Effector memory CD4-positive, alpha-beta T cell (primary cell): ENCODE data around the gene NOM1.

Source experiments
- DNase-seq, 3 donors: peaks; one replicate each; pipeline ENCODE4 v3.0.0-alpha.2; 2020
- H3K27ac ChIP-seq: 2 replicates; pipeline ENCODE4 v1.7.0; 2013; ENCODE audit warnings: mild to moderate bottlenecking, low read length, moderate library complexity; ENCODE audit not compliant: insufficient read depth, poor library complexity, severe bottlenecking
- H3K27me3 ChIP-seq: replicated peaks from 2 replicates; pipeline ENCODE4 v1.7.0; 2013; ENCODE audit warnings: mild to moderate bottlenecking, low read length; ENCODE audit not compliant: insufficient read depth, control insufficient read depth, poor library complexity, severe bottlenecking
- H3K36me3 ChIP-seq: 2 replicates; pipeline ENCODE4 v1.7.0; 2013; ENCODE audit warnings: mild to moderate bottlenecking, low read length, moderate library complexity; ENCODE audit not compliant: control insufficient read depth, insufficient read depth
- H3K4me1 ChIP-seq: 2 replicates; pipeline ENCODE4 v1.7.0; 2013; ENCODE audit warnings: low read length, mild to moderate bottlenecking; ENCODE audit not compliant: control insufficient read depth, insufficient read depth, poor library complexity, severe bottlenecking
- H3K4me3 ChIP-seq: 2 replicates; pipeline ENCODE4 v1.7.0; 2013; ENCODE audit warnings: low read length, low read depth, mild to moderate bottlenecking; ENCODE audit not compliant: insufficient read depth, poor library complexity, severe bottlenecking
- H3K9me3 ChIP-seq: 2 replicates; pipeline ENCODE4 v1.7.0; 2013; ENCODE audit warnings: mild to moderate bottlenecking, low read length, moderate library complexity; ENCODE audit not compliant: control insufficient read depth

Gene NOM1

DNA sequence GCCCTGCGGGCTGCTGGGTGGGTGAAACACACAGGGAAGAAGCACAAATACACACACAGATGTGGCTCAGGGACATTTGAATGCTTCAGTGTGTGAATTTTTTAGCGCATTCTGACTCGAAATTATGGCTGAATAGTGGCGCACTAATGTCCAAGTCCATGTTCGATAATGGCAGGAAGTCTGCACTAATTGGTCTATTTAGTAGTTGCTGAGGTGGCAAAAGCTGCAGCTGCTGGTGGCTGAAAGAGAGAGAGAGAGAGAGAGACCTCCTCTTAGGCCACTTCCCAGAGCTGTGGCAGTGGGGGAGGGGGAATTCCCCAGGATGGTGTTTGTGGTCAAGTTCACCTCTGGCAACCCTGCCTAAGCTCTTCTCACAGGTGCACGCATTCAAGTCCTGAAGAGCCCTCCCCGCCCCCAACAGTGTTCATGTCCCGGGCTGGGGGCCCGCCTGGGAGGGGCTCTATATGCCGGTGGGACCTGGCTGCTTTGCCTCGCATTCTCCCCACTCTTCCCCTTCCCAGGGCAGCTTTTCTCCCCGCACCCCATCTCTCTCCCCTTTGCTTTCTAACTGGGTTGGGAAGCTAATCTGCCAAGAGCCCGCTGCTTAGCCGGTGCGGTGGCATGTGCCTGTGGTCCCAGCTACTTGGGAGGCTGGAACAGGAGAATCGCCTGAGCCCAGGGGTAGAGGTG is 67.0 kb downstream of the NOM1 start:
- Histone ChIP-seq H3K4me1 (peaks cover 28% of the 10 kb centered on the region), H3K4me3 (no peak overlapping the region), H3K9me3 (no peaks in the 10 kb centered on the region), H3K36me3 (no peaks in the 10 kb centered on the region), H3K27me3 (peaks cover 83% of the 10 kb centered on the region), H3K27ac (no peak overlapping the region)
- DNase-seq: no peak

DNA sequence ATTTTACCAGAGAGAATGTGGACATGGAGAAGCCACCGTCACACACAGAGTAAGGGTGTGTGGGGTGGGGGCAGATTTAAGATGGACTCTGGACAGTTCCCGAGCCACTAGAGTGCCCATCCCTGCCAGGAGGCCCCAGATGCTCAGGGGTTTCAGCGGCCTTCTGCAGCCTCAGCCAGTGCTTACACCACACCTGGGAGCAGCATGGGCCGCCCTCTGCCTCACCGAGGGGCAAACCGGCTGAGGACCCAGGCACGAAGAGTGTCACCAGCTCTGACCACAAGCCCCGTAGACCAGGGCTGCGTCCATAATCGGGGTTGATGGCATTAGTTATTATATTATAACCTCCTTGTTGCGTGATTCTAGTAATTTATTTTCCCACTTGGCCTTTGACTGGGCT is 67.6 kb downstream of the NOM1 start:
- Histone ChIP-seq H3K36me3 (no peaks in the 10 kb centered on the region), H3K9me3 (no peaks in the 10 kb centered on the region), H3K27me3 (peaks cover 85% of the 10 kb centered on the region), H3K27ac (no peak overlapping the region), H3K4me1 (peaks cover 26% of the 10 kb centered on the region), H3K4me3 (no peak overlapping the region)
- DNase-seq: no peak

DNA sequence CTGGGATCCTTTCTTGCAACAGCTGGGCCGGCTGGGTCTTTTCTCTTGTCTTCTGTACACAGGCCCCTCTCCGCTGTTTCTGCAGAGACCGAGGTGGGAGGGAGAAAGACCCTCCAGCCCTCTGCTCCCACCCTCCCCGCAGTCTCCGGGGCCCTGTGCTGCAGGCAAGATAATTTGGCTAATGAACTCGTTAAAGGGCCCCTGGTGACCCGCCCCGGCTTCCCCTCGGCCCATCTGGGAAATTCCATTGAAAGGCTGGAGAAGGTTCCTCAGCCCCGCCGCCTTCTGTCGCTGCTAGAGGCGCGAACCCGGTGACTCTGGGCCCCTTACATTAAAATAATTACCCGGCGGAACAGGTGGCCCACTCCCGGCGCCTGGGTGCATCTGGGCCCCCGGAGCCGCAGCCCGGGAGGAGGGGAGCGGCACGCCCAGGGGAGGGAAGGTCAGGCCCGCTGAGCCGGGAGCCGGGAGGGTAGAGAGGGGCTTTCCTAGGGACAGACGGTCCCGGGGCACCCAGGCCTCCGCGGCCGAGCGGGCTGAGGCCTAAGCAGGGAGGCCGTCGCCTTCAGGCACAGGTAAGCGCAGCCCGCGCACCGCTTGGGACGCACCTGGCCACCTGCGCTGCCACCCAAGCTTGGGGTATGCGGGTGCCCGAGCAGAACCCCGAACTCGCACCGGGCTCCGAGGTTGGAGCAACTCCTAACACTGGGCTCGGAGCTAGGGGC is 68.3 kb downstream of the NOM1 start:
- DNase-seq: no peak
- H3K4me1 ChIP-seq: peaks cover 26% of the 10 kb centered on the region
- no peaks in the 10 kb centered on the region for H3K36me3 ChIP-seq
- no peak overlapping the region for H3K27ac ChIP-seq
- no peak overlapping the region for H3K4me3 ChIP-seq
- peaks cover 84% of the 10 kb centered on the region for H3K27me3 ChIP-seq
- H3K9me3 ChIP-seq: no peaks in the 10 kb centered on the region

DNA sequence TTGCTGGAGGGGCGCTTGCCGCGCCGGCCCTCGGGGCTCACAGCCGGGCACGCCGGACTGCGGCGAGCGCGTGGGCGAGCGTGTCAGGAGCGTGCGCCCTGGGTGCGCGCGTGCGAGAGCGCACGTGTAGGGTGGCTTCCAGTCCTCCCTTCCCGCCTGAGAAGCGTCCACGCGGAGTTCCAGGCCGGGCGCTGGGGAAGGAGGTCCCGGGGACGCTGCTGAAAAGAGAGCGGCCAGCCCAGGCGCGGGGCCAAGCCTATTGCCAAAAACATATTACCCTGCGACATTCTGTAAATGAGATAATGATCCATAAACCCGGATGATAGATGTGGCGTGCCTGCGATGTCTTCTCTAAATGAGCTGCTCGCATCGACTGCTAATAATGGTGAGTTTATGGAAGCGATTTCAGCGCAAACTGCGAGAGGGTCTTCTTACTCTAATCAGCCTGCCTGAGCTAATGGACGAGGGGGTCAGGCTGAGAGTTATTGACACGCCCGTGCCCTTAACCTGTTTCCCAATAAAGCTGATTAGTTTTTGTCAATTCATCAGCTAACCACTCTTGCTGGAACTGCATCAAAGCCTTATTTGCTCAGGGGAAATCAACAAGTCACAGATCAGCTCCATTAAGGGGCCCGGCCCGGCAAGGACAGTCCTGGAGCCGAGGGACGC is 69.0 kb downstream of the NOM1 start:
- Histone ChIP-seq H3K4me1 (peaks cover 26% of the 10 kb centered on the region), H3K27me3 (peaks cover 83% of the 10 kb centered on the region), H3K36me3 (no peaks in the 10 kb centered on the region), H3K4me3 (no peak overlapping the region), H3K9me3 (no peaks in the 10 kb centered on the region), H3K27ac (no peak overlapping the region)
- no peak for DNase-seq

DNA sequence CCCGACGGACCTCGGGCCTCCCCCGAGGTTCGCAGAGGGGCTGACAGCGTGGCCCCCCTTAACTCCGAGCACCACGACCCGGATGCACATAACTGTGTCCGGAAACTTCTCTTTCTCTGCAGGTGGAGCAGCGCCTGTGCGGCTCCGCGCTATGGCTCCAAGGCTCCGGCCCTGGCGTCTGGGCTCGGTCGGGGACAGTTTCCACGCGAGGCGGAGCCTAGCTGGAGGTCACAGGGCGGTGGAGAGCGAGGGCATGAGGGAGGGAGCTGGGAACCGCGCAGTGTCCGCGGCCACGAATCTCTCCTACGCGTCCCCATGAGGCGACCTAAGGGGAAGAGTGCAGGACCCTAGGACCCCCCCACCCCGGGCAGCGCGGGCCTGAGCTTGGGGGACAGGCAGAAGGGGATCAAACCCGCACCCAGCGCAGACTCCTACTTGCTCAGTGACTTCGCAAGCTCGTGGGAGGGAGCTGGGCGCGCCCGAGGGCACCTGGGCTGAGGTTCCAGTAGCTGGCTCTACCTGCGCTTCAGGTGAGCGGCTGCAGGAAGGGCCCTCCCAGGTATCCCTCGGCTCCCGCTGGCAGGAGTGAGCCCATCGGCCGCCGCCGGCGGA is 69.6 kb downstream of the NOM1 start:
- no peak overlapping the region for H3K27ac ChIP-seq
- peaks cover 26% of the 10 kb centered on the region for H3K4me1 ChIP-seq
- DNase-seq: no peak
- H3K9me3 ChIP-seq: no peaks in the 10 kb centered on the region
- H3K4me3 ChIP-seq: no peak overlapping the region
- peaks cover 78% of the 10 kb centered on the region for H3K27me3 ChIP-seq
- no peaks in the 10 kb centered on the region for H3K36me3 ChIP-seq

DNA sequence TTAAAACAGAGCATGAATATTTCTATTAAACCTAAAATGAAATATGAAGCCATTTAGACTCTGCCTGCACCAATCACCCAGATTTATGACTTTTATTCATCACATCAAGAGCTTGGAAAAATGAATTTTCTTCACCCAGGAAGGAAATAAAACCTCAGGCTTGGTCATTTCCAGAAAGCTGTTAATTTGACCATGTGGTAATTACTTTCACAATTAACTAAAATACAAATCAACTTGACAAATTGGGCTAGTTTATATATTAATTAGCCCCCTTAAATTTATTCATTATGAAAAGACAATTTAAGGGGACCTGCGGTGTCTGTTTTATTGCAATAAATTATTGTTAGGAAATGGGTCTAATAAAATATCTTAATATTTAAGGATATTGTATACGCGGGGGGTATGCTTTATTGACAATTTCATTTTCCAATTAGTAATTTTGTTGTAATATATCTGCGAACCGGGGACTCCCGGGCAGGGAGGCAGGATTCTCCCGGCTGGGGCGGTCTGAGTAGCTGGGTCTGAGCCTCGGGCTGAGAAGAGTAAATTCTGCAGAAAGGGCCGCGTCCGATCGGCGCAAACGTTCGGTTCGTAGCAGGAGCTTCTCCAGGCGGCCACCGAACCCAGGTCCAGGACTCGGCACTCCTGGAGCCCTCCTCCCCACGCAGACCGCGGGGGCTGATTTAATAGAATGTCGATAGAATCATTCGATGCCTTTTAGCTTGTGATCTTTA is 70.4 kb downstream of the NOM1 start:
- H3K27ac ChIP-seq: no peak overlapping the region
- H3K36me3 ChIP-seq: no peaks in the 10 kb centered on the region
- H3K9me3 ChIP-seq: no peaks in the 10 kb centered on the region
- no peak for DNase-seq
- peaks cover 71% of the 10 kb centered on the region for H3K27me3 ChIP-seq
- H3K4me3 ChIP-seq: no peak overlapping the region
- peaks cover 26% of the 10 kb centered on the region for H3K4me1 ChIP-seq

DNA sequence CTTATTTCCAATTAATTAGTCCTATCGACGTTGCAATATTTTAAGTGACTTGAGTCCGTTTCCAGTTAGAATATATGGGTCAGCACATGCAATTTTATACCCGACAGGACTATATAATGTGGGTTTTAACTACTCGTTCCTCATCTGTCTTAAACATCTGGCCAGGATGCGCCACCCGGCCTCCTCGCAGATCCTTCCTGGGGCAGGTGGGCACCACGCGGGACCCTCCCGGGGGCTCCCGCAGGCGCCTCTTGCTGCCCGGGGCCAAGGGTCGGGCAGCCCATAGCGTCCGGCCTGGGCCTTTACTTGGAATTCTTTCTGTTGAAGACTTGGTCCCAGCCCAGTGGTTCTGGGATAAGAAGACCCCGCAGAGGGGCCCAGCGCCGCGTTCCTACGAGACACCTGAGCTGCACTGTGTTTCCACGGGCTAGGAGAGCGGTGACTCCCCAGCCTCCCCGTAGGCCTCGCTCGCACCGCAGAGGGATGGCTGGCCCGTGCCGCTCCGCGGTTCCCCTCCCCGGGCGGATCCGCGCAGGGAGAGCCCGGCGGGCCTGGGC is 71.1 kb downstream of the NOM1 start:
- Histone ChIP-seq H3K4me3 (no peak overlapping the region), H3K27me3 (peaks cover 64% of the 10 kb centered on the region), H3K9me3 (no peaks in the 10 kb centered on the region)

DNA sequence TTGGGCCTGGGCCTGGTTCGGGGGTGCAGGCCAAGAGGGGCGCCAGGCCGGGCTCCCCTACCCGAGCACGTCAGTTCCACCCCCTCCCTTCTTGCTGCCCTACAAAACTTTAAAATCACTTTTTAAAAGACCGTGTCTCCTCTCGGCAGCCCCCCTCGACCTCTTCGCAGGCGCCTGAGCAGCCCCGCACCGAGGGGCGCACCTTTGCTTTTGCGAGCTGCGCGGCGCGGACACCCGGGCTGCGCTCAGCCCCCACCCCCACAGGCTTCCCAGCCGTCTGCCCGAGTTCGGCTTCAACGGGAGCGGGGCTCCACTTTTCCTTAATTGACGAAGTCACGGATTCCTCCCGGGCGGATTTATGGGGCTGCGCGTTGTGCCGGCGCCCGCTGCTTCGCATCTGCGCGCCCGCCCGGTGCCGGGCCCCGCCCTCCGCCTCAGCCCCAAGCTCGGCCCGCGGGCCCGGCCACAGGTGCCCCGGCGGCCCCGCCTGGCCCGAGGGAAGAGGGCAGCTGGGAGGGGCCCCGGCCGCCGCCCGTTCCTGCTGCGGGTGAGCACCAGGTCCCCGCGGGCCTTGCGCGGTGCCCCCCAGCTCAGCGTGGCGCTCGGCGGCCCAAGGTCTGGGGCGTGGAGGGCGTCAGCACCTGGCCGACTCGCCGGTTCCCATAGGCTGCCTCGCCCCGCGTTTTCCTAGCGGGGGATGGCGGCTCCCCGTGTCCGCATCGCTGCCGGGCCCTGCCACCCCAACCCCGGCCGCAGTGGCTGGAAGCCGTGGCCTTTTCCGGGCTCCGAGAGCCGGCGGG is 71.8 kb downstream of the NOM1 start:
- no peaks in the 10 kb centered on the region for H3K9me3 ChIP-seq
- no peak overlapping the region for H3K27ac ChIP-seq
- H3K36me3 ChIP-seq: no peaks in the 10 kb centered on the region
- peaks cover 58% of the 10 kb centered on the region for H3K27me3 ChIP-seq
- H3K4me3 ChIP-seq: no peak overlapping the region
- no peak for DNase-seq
- peaks cover 26% of the 10 kb centered on the region for H3K4me1 ChIP-seq

More for the DNA sequence above, 71.1 kb downstream of the NOM1 start:
- Histone ChIP-seq H3K27ac (no peak overlapping the region), H3K36me3 (no peaks in the 10 kb centered on the region), H3K4me1 (peaks cover 26% of the 10 kb centered on the region)
- no peak for DNase-seq
